SK-N-SH treated with all-trans-retinoic acid at 6 μM for 48 hours (cell line): ENCODE data around the gene TMEM131.

Source experiments
- ATAC-seq: fragments of 200-7000 bp; cut with Tn5 transposase; 3 replicates; pipeline ENCODE4 v1.9.1; 2020; ENCODE audit warnings: mild to moderate bottlenecking, moderate library complexity
- ARNTL ChIP-seq: fragments of 450-650 bp; formaldehyde crosslinking; IDR thresholded peaks from 2 replicates; pipeline ENCODE4 v1.5.0; 2020; ENCODE audit warnings: low read depth, mild to moderate bottlenecking, moderate library complexity, borderline replicate concordance
- BACH2 ChIP-seq: fragments of 250-450 bp; sonication (Bioruptor Pico); IDR thresholded peaks from 2 replicates; pipeline ENCODE4 v1.9.0; 2021; ENCODE audit warnings: mild to moderate bottlenecking, borderline replicate concordance
- CSDC2 ChIP-seq: fragments of 250-450 bp; sonication (Bioruptor Pico); IDR thresholded peaks from 2 replicates; pipeline ENCODE4 v1.5.0; 2020; ENCODE audit warnings: mild to moderate bottlenecking, moderate library complexity
- CSRNP3 ChIP-seq: fragments of 250-450 bp; sonication (Bioruptor Pico); IDR thresholded peaks from 2 replicates; pipeline ENCODE4 v1.5.1; 2021; ENCODE audit warnings: mild to moderate bottlenecking, moderate library complexity
- ESRRG ChIP-seq: fragments of 250-450 bp; sonication (Bioruptor Pico); IDR thresholded peaks from 2 replicates; pipeline ENCODE4 v1.6.1; 2021; ENCODE audit warnings: mild to moderate bottlenecking
- GLIS3 ChIP-seq: fragments of 250-450 bp; sonication (Bioruptor Pico); IDR thresholded peaks from 2 replicates; pipeline ENCODE4 v1.5.0; 2020; ENCODE audit warnings: mild to moderate bottlenecking, moderate library complexity
- ISL1 ChIP-seq: fragments of 250-450 bp; sonication (Bioruptor Pico); IDR thresholded peaks from 2 replicates; pipeline ENCODE4 v2.1.2; 2022; ENCODE audit warnings: mild to moderate bottlenecking, moderate library complexity
- OSR1 ChIP-seq: fragments of 250-450 bp; sonication (Bioruptor Pico); IDR thresholded peaks from 2 replicates; pipeline ENCODE4 v1.8.0; 2022; ENCODE audit warnings: moderate library complexity, mild to moderate bottlenecking, inconsistent platforms
- PATZ1 ChIP-seq: fragments of 250-450 bp; sonication (Bioruptor Pico); IDR thresholded peaks from 2 replicates; pipeline ENCODE4 v1.8.0; 2020; ENCODE audit warnings: mild to moderate bottlenecking, moderate library complexity, borderline replicate concordance
- POU6F1 ChIP-seq: fragments of 250-450 bp; sonication (Bioruptor Pico); IDR thresholded peaks from 2 replicates; pipeline ENCODE4 v1.8.0; 2021; ENCODE audit warnings: low read depth, mild to moderate bottlenecking, moderate library complexity, borderline replicate concordance
- PPARA ChIP-seq: fragments of 250-450 bp; sonication (Bioruptor Pico); IDR thresholded peaks from 2 replicates; pipeline ENCODE4 v1.5.0; 2020; ENCODE audit warnings: mild to moderate bottlenecking, borderline replicate concordance
- RARB ChIP-seq: fragments of 250-450 bp; sonication (Bioruptor Pico); IDR thresholded peaks from 2 replicates; pipeline ENCODE4 v1.8.0; 2021; ENCODE audit warnings: mild to moderate bottlenecking, moderate library complexity
- SNAI2 ChIP-seq: fragments of 250-450 bp; sonication (Bioruptor Pico); IDR thresholded peaks from 2 replicates; pipeline ENCODE4 v1.5.0; 2020; ENCODE audit warnings: mild to moderate bottlenecking, moderate library complexity
- TCF4 ChIP-seq: fragments of 250-450 bp; sonication (Bioruptor Pico); IDR thresholded peaks from 2 replicates; pipeline ENCODE4 v1.8.0; 2021; ENCODE audit warnings: mild to moderate bottlenecking, moderate library complexity, borderline replicate concordance
- TOX ChIP-seq: fragments of 250-450 bp; sonication (Bioruptor Pico); IDR thresholded peaks from 2 replicates; pipeline ENCODE4 v1.8.0; 2021; ENCODE audit warnings: mild to moderate bottlenecking, moderate library complexity, borderline replicate concordance
- TSHZ2 ChIP-seq: fragments of 250-450 bp; sonication (Bioruptor Pico); IDR thresholded peaks from 2 replicates; pipeline ENCODE4 v1.5.0; 2020; ENCODE audit warnings: mild to moderate bottlenecking, moderate library complexity
- ZC3H10 ChIP-seq: fragments of 250-450 bp; sonication (Bioruptor Pico); IDR thresholded peaks from 2 replicates; pipeline ENCODE4 v1.5.1; 2021; ENCODE audit warnings: mild to moderate bottlenecking, moderate library complexity
- ZFP3 ChIP-seq: fragments of 250-450 bp; sonication (Bioruptor Pico); IDR thresholded peaks from 2 replicates; pipeline ENCODE4 v1.5.0; 2020; ENCODE audit warnings: mild to moderate bottlenecking, moderate library complexity
- ZFP30 ChIP-seq: fragments of 450-650 bp; formaldehyde crosslinking; IDR thresholded peaks from 2 replicates; pipeline ENCODE4 v1.5.0; 2022; ENCODE audit warnings: mild to moderate bottlenecking, moderate library complexity
- ZNF70 ChIP-seq: fragments of 450-650 bp; formaldehyde crosslinking; IDR thresholded peaks from 2 replicates; pipeline ENCODE4 v1.5.0; 2020; ENCODE audit warnings: mild to moderate bottlenecking, moderate library complexity
- ZNF8 ChIP-seq: fragments of 450-650 bp; formaldehyde crosslinking; IDR thresholded peaks from 2 replicates; pipeline ENCODE4 v1.5.0; 2020; ENCODE audit warnings: mild to moderate bottlenecking, moderate library complexity

Gene TMEM131

GRCh38 chr2:98020992-98021713 lies 25.4 kb upstream of the TMEM131 start:
- no peak for ATAC-seq
- TF ChIP-seq PATZ1 (CRISPR knock-in tag): no peak
- TF ChIP-seq BACH2 (CRISPR knock-in tag): no peak
- no peak for TF ChIP-seq ZFP30 (CRISPR knock-in tag)
- TF ChIP-seq TOX (CRISPR knock-in tag): no peak
- TF ChIP-seq ZC3H10 (CRISPR knock-in tag): no peak
- no peak for TF ChIP-seq ZFP3 (CRISPR knock-in tag)
- no peak for TF ChIP-seq ARNTL (CRISPR knock-in tag)
- TF ChIP-seq ZNF8 (CRISPR knock-in tag): no peak

- no peak for TF ChIP-seq RARB (CRISPR knock-in tag)
- no peak for ATAC-seq
Measured at GRCh38 chr2:98020516-98020915, 24.8 kb upstream of the TMEM131 start.

- ATAC-seq: no peak
- TF ChIP-seq CSDC2: no peak
Measured at GRCh38 chr2:98016908-98017670, 21.3 kb upstream of the TMEM131 start.

- no peak for TF ChIP-seq ZNF8 (CRISPR knock-in tag)
- no peak for TF ChIP-seq TSHZ2
- no peak for TF ChIP-seq GLIS3
- TF ChIP-seq ISL1 (CRISPR knock-in tag): no peak
- TF ChIP-seq BACH2 (CRISPR knock-in tag): no peak
- TF ChIP-seq RARB (CRISPR knock-in tag): no peak
- no peak for TF ChIP-seq PPARA (CRISPR knock-in tag)
- TF ChIP-seq POU6F1: no peak
- TF ChIP-seq CSRNP3 (CRISPR knock-in tag): no peak
- TF ChIP-seq OSR1 (CRISPR knock-in tag): no peak
- no peak for TF ChIP-seq TOX (CRISPR knock-in tag)
- no peak for TF ChIP-seq CSDC2
- TF ChIP-seq ZNF70 (CRISPR knock-in tag): no peak
- TF ChIP-seq SNAI2 (CRISPR knock-in tag): no peak
- TF ChIP-seq ZFP3 (CRISPR knock-in tag): no peak
- TF ChIP-seq ESRRG: no peak
- TF ChIP-seq ZC3H10 (CRISPR knock-in tag): no peak
- no peak for TF ChIP-seq TCF4 (CRISPR knock-in tag)
- no peak for ATAC-seq
Measured at GRCh38 chr2:98015671-98016070, 19.9 kb upstream of the TMEM131 start.
